ENCODE results near the gene OVOL2.
"Not testable (repeated sequence)": the region's sequence is repeated elsewhere in the genome, so short reads cannot be mapped to it uniquely, and the experiment has no call there.

The OVOL2 gene

GRCh38 chr20:18056174-18057100 is 1.3 kb downstream of the OVOL2 start:
- FAIRE-seq, result no peak

- no peak for FAIRE-seq
These were observed 2.5 kb downstream of the OVOL2 start for GRCh38 chr20:18055261-18055660.

- no peak for FAIRE-seq
These were observed 4.9 kb downstream of the OVOL2 start for GRCh38 chr20:18052856-18053255.

- no peak for FAIRE-seq
These were observed 7.1 kb downstream of the OVOL2 start for GRCh38 chr20:18050628-18051027.

GRCh38 chr20:18048176-18048575 is 9.5 kb downstream of the OVOL2 start:
- FAIRE-seq, result no peak

- FAIRE-seq, result no peak
These were observed 11.2 kb downstream of the OVOL2 start for GRCh38 chr20:18046535-18046934.

GRCh38 chr20:18042229-18042628 is 15.5 kb downstream of the OVOL2 start:
- FAIRE-seq, result no peak

- FAIRE-seq, result no peak
These were observed 16.3 kb downstream of the OVOL2 start for GRCh38 chr20:18041462-18041861.

GRCh38 chr20:18039063-18039462 is 18.7 kb downstream of the OVOL2 start:
- FAIRE-seq, result no peak

- no peak for FAIRE-seq
These were observed 23.7 kb downstream of the OVOL2 start for GRCh38 chr20:18034039-18034438.

GRCh38 chr20:18032977-18033892 is 24.5 kb downstream of the OVOL2 start:
- no peak for FAIRE-seq

- no peak for FAIRE-seq
These were observed 25.7 kb downstream of the OVOL2 start for GRCh38 chr20:18031888-18032509.

GRCh38 chr20:18031050-18031449 is 26.7 kb downstream of the OVOL2 start:
- FAIRE-seq, result no peak

- FAIRE-seq, result no peak
These were observed 27.7 kb downstream of the OVOL2 start for GRCh38 chr20:18030020-18030419.

GRCh38 chr20:18027011-18027410 is 30.7 kb downstream of the OVOL2 start:
- not testable (repeated sequence) for FAIRE-seq

- no peak for FAIRE-seq
These were observed 33.0 kb downstream of the OVOL2 start for GRCh38 chr20:18024606-18025127.

- FAIRE-seq, result no peak
These were observed 36.8 kb downstream of the OVOL2 start for GRCh38 chr20:18020931-18021330.

GRCh38 chr20:18019068-18019467 is 38.6 kb downstream of the OVOL2 start:
- no peak for FAIRE-seq

- no peak for FAIRE-seq
These were observed 39.6 kb downstream of the OVOL2 start for GRCh38 chr20:18018100-18018499.

GRCh38 chr20:18016772-18017171 is 40.9 kb downstream of the OVOL2 start:
- FAIRE-seq, result no peak

GRCh38 chr20:18014411-18014810 is 43.3 kb downstream of the OVOL2 start:
- FAIRE-seq, result no peak

GRCh38 chr20:18012901-18013300 is 44.8 kb downstream of the OVOL2 start:
- FAIRE-seq, result no peak
